Astrocyte of the spinal cord (primary cell): Measurements from ENCODE around the gene KCNG4.

Experiments
- DNase-seq: peaks from one replicate; pipeline ENCODE4 v3.0.0; 2011; ENCODE audit warnings: low read depth, low spot score
- H3K4me3 ChIP-seq: 2 replicates; pipeline ENCODE4 v1.5.1; 2011; ENCODE audit warnings: low read depth, mild to moderate bottlenecking, low read length, moderate library complexity
- in situ Hi-C: cut with HindIII; loops from 2 replicates; pipeline ENCODE4 v1.10.0; 2017; ENCODE audit warnings: low sequenced_read_pairs
- TF ChIP-seq, protein P1 (sequence below): IDR thresholded peaks from 2 replicates; pipeline ENCODE4 v1.5.1; 2012; ENCODE audit warnings: low read depth, mild to moderate bottlenecking, low read length, inconsistent platforms

KCNG4 gene

DNA sequence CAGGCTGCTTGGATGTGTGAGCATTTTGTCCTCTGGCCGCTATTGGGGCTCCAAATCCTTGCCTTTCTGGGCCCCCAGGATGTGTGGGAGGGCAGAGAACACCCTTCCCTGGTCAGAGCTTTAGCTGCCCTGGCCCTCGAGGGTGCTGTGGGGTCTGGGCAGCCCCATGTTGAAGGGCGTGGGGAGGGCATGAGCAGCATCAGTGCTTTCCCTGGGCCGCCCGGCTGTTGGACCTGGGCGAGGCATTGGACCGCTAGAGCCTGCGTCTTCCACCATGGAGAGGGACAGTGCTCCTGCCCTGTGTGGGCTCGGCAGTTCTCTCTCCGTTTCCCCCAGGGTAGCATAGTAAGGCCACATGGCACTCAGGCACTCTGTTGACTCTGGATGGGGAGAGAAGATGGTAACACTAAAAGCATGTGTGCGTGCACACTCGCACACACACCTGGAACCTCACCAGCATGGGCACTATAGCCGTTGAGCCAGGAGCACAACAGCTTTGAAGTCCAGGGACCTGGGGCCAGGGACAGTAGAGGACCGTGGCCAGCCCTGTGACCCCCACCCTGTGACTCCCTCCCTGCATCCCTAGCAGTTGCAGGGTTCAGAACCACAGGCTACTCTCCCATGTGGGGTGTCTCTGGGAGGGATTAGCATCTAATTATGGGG, 42.2 kb downstream of the KCNG4 start:
- DNase-seq = no peak
- in situ Hi-C loops = no loop called here
- TF ChIP-seq, protein P1, sequence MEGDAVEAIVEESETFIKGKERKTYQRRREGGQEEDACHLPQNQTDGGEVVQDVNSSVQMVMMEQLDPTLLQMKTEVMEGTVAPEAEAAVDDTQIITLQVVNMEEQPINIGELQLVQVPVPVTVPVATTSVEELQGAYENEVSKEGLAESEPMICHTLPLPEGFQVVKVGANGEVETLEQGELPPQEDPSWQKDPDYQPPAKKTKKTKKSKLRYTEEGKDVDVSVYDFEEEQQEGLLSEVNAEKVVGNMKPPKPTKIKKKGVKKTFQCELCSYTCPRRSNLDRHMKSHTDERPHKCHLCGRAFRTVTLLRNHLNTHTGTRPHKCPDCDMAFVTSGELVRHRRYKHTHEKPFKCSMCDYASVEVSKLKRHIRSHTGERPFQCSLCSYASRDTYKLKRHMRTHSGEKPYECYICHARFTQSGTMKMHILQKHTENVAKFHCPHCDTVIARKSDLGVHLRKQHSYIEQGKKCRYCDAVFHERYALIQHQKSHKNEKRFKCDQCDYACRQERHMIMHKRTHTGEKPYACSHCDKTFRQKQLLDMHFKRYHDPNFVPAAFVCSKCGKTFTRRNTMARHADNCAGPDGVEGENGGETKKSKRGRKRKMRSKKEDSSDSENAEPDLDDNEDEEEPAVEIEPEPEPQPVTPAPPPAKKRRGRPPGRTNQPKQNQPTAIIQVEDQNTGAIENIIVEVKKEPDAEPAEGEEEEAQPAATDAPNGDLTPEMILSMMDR = no peak
- H3K4me3 ChIP-seq = no peak overlapping the region

DNA sequence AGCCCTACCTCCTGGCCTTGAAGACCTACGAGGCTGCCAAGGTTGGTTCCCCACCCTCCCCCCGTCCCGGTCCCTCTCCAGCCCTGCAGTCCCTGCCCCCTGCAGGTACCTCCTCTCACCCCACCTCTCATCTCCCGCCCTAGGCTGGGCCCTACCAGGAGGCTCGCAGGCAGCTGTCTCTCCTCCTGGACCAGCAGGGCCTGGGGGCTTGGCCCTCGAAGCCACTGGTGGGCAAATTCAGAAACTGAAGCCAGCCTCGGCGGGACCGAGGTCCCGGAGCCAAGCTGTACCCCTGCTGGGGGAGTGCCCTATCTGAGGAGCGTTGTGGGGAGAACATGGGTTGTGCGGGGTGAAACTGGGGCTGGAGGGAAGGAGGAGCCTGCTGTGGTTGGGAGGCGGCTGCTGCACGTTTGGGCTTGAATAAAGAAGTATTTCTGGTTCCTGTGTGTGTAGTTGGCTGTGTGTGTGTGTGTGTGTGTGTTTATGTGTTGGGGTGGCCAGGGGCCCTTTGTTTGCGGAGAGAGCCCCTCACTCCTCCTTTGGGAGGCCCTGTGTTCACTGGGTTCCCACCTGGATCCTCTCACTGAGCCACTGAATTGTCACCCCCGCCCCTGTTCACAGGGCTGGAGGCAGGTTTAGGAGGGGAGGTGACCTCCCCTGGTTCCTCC, 43.0 kb downstream of the KCNG4 start:
- no peak for DNase-seq
- H3K4me3 ChIP-seq = no peak overlapping the region
- TF ChIP-seq, protein P1 = no peak
- in situ Hi-C loops = no loop called here

DNA sequence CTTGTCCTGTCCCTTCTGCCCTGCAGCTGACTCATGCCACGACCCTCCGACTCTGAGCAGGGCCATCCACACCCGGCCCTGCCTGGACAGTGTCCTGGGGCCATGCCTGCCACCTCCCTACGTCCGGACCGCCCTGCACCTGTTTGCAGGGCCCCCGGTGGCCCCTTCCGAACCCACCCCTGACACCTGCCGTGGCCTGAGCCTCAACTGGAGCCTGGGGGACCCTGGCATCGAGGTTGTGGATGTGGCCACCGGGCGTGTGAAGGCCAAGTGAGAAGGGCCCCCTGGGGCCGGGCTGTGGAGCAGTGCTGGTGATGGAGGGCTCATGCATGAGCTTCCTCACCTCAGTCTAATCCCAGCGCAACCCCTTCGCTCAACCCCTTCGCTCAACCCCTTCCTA, 43.7 kb downstream of the KCNG4 start:
- in situ Hi-C loops = no loop called here
- DNase-seq = no peak
- no peak overlapping the region for H3K4me3 ChIP-seq
- TF ChIP-seq, protein P1 = no peak

DNA sequence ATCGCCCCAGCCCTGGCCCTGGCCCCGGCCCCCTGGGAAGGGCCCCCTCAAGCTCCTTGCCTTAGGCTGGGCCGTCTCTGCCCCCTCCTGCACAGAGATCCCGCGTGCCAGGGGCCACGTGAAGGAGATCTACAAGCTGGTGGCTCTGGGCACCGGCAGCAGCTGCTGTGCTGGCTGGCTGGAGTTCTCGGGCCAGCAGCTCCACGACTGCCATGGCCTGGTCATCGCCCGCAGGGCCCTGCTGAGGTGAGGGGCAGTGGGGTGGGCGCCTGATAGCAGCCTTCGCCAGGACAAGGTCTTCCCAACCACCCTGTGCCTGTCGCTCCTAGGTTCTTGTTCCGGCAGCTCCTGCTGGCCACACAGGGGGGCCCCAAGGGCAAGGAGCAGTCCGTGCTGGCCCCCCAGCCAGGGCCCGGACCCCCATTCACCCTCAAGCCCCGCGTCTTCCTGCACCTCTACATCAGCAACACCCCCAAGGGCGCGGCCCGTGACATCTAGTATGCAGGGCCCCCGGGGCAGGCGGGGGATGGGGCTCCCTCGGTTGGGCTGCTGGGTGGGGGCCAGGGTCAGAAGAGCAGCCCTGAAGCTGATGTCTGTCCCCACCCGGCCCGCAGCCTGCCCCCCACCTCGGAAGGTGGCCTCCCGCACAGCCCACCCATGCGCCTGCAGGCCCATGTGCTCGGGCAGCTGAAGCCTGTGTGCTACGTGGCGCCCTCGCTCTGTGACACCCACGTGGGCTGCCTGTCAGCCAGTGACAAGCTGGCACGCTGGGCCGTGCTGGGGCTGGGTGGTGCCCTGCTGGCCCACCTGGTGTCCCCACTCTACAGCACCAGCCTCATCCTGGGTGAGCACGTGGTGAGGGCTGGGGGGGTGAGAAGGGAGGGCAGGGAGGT, 44.4 kb downstream of the KCNG4 start:
- no peak for DNase-seq
- TF ChIP-seq, protein P1 = no peak
- H3K4me3 ChIP-seq = no peak overlapping the region
- in situ Hi-C loops = no loop called here

DNA sequence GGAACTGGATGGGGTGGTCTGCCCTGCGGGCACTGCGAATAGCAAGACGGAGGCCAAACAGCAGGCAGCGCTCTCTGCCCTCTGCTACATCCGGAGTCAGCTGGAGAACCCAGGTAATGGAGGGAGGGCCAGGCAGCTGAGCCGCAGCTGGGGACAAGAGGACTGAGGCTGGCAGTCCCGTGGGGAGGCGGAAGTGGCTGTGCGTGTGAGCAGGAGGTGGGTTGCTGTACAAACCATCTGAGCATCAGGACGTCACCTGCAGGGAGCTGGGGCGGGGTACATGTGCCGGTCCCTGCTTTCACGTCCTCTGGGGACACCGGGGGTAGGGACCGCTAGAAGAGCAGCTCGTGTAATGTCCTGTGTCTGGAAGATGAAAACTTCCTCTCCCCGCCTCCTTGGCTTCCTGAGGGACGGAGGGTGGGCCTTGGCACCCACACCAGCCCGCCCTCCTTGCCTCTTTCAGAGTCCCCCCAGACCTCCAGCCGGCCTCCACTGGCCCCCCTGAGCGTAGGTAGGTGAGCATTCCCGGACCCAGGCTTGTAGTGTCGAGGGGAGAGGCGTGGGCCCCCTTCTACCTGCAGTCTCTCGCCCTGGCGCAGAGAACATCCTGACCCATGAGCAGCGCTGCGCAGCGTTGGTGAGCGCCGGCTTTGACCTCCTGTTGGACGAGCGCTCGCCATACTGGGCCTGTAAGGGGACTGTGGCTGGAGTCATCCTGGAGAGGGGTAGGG, 45.2 kb downstream of the KCNG4 start:
- in situ Hi-C loops = no loop called here
- no peak for DNase-seq
- TF ChIP-seq, protein P1 = no peak
- no peak overlapping the region for H3K4me3 ChIP-seq

- TF ChIP-seq, protein P1 = no peak
- no peak for DNase-seq
- H3K4me3 ChIP-seq = no peak overlapping the region
- in situ Hi-C loops = no loop called here
Measured at GRCh38 chr16:84194018-84194417, 45.8 kb downstream of the KCNG4 start.
